ENCODE data around the gene DTL. TPM values are rescaled to one million over a fixed set of nuclear protein-coding genes. Genes with fewer than 3 reads are reported as not detected.

Gene DTL
- total RNA-seq, 3 donors from 2014 or later (not counting 1 experiment from before 2014, with no cell fraction given), result 1.1 to 4.0 (median 3.3) TPM

DNA sequence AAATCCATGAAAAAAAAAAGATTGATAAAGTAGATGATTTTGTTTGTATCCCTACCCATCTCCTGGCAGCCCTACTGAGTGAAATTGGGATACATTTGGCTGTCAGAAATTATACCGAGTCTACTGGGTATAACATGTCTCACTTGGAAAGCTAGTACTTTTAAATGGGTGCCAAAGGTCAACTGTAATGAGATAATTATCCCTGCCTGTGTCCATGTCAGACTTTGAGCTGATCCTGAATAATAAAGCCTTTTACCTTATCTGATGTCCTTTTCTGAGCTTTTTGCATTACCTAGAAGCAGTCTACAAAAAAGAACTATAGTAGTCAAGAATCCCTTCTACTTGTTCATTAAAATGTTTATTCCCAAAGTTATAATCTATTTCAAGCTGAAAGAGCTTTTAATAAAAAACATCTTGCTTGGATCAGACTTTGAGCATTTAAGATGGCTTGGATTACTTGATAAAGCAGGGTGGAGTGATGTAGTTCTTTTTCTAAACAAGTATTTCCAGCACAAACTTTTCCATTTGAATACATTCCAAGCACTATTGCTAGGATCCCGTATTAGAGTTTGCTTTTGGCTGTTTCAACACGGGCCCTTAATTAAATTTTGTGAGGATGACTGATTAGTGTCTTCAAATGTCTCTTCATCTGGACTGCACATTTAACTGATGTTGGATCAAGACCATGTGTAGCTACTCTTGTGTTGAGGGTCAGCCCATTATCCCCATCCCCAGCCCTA is 69.2 kb downstream of the DTL start:
- H3K27me3 ChIP-seq (ENCODE audit: control insufficient read depth, insufficient read depth, low read length), result no peaks in the 10 kb centered on the region
- no peaks in the 10 kb centered on the region for H3K9me3 ChIP-seq (ENCODE audit: control insufficient read depth, insufficient read depth, low read length)
- Mint-ChIP-seq H3K9me3 (no peaks in the 10 kb centered on the region), H3K27ac (no peak overlapping the region), H3K4me3 (no peak overlapping the region), H3K36me3 (no peaks in the 10 kb centered on the region), H3K27me3 (ENCODE audit: low read depth in 2 of 2) (no peaks in the 10 kb centered on the region), H3K4me1 (no peaks in the 10 kb centered on the region)
- no peaks in the 10 kb centered on the region for H3K36me3 ChIP-seq (ENCODE audit: control insufficient read depth, insufficient read depth, low read length)
- no peak for DNase-seq
- no peak for ATAC-seq
- H3K4me3 ChIP-seq (ENCODE audit: low read length), result no peak overlapping the region
- 100% methylated on average over 2 of the region's 3 CpGs for WGBS (ENCODE audit: insufficient coverage)
- intact Hi-C loops (cut with micrococcal nuclease), result no loop called here
- H3K4me1 ChIP-seq (ENCODE audit: control insufficient read depth, insufficient read depth, low read length), result no peaks in the 10 kb centered on the region
- H3K27ac ChIP-seq (ENCODE audit: low read length), result no peak overlapping the region
- TF ChIP-seq, protein P1, sequence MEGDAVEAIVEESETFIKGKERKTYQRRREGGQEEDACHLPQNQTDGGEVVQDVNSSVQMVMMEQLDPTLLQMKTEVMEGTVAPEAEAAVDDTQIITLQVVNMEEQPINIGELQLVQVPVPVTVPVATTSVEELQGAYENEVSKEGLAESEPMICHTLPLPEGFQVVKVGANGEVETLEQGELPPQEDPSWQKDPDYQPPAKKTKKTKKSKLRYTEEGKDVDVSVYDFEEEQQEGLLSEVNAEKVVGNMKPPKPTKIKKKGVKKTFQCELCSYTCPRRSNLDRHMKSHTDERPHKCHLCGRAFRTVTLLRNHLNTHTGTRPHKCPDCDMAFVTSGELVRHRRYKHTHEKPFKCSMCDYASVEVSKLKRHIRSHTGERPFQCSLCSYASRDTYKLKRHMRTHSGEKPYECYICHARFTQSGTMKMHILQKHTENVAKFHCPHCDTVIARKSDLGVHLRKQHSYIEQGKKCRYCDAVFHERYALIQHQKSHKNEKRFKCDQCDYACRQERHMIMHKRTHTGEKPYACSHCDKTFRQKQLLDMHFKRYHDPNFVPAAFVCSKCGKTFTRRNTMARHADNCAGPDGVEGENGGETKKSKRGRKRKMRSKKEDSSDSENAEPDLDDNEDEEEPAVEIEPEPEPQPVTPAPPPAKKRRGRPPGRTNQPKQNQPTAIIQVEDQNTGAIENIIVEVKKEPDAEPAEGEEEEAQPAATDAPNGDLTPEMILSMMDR (IDR thresholded peaks at IDR 0.05), result no peak

DNA sequence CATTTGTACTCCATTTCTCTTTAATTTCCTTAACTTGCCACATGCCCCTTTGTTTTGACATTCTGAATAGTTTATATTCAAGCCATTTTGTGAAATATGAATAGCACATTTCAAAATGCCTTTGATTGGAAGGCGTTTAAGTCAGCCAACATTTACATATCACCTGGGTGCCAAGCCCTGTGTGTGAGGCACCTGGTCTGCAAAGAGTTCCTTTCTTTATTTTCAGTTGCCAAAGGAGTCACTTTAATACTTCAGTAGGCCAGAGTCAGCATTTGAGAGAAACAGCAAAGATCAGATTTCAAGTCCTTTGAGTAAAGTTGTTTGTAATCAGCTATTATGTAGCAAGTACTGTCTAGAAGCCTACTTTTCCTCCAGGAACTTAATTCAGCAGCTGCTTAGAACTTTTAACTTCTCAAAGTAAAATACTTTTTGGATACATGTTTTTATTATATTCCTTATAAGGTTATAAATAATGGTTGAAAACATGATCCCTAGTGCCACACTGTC is 70.8 kb downstream of the DTL start:
- Mint-ChIP-seq H3K4me1 (no peaks in the 10 kb centered on the region), H3K4me3 (no peak overlapping the region), H3K27me3 (ENCODE audit: low read depth in 2 of 2) (no peaks in the 10 kb centered on the region), H3K27ac (no peak overlapping the region), H3K36me3 (no peaks in the 10 kb centered on the region), H3K9me3 (no peaks in the 10 kb centered on the region)
- H3K27me3 ChIP-seq (ENCODE audit: control insufficient read depth, insufficient read depth, low read length), result no peaks in the 10 kb centered on the region
- TF ChIP-seq, protein P1 (IDR thresholded peaks at IDR 0.05), result no peak
- H3K36me3 ChIP-seq (ENCODE audit: control insufficient read depth, insufficient read depth, low read length), result no peaks in the 10 kb centered on the region
- no peaks in the 10 kb centered on the region for H3K4me1 ChIP-seq (ENCODE audit: control insufficient read depth, insufficient read depth, low read length)
- no peak overlapping the region for H3K27ac ChIP-seq (ENCODE audit: low read length)
- intact Hi-C loops (cut with micrococcal nuclease), result no loop called here
- H3K9me3 ChIP-seq (ENCODE audit: control insufficient read depth, insufficient read depth, low read length), result no peaks in the 10 kb centered on the region
- ATAC-seq, result no peak
- 82% methylated on average over 1 of the region's 1 CpG for WGBS (ENCODE audit: insufficient coverage)
- DNase-seq, result no peak
- H3K4me3 ChIP-seq (ENCODE audit: low read length), result no peak overlapping the region

DNA sequence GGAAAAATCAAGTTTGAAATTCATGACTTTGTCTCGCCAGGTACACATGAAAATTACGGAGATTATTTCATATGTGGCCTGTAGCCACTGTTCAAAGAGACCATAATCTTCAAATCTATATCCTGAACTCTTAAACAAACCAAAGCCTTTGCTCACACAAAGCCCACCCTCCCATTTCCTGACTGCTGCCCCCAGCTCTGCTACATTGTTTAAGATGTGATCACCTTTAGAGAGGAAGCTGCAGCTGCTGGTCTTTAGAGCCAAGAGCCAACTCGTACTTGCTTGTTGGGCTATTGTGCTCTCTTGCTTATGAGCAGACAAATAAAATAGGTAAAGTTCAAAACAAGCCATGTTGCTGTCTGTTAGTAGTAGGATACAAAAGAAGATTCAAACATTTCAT is 71.9 kb downstream of the DTL start:
- Histone ChIP-seq H3K9me3 (ENCODE audit: control insufficient read depth, insufficient read depth, low read length) (no peaks in the 10 kb centered on the region), H3K4me3 (ENCODE audit: low read length) (no peak overlapping the region), H3K36me3 (ENCODE audit: control insufficient read depth, insufficient read depth, low read length) (no peaks in the 10 kb centered on the region), H3K4me1 (ENCODE audit: control insufficient read depth, insufficient read depth, low read length) (no peaks in the 10 kb centered on the region), H3K27ac (ENCODE audit: low read length) (no peak overlapping the region), H3K27me3 (ENCODE audit: control insufficient read depth, insufficient read depth, low read length) (no peaks in the 10 kb centered on the region)
- H3K4me3 Mint-ChIP-seq, result no peak overlapping the region
- intact Hi-C loops (cut with micrococcal nuclease), result no loop called here
- no peak for DNase-seq
- no peaks in the 10 kb centered on the region for H3K9me3 Mint-ChIP-seq
- no peak overlapping the region for H3K27ac Mint-ChIP-seq
- no peaks in the 10 kb centered on the region for H3K27me3 Mint-ChIP-seq (ENCODE audit: low read depth in 2 of 2)
- H3K36me3 Mint-ChIP-seq, result no peaks in the 10 kb centered on the region
- TF ChIP-seq, protein P1 (IDR thresholded peaks at IDR 0.05), result no peak
- ATAC-seq, result no peak
- no peaks in the 10 kb centered on the region for H3K4me1 Mint-ChIP-seq
- 67% methylated on average over 3 of the region's 3 CpGs for WGBS (ENCODE audit: insufficient coverage)

DNA sequence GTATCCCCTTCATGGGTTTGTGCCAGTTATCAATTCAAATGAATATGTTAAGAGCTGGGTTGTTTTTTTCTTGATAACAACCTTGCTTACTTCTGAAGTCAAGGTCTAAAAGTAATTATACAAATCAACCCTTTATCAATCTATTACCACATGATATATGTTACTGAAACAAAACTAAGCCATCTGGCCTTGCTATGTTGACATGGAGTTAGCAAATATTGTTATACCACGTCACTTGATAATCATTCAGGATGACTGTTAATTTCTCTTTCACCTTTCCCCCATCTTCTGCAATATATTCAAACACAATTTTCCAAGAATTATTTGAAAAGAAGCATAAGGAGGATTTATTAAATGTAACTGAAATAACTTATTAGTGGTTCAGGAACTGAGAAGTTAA is 72.6 kb downstream of the DTL start:
- no peaks in the 10 kb centered on the region for H3K4me1 ChIP-seq (ENCODE audit: control insufficient read depth, insufficient read depth, low read length)
- H3K36me3 Mint-ChIP-seq, result no peaks in the 10 kb centered on the region

More for the DNA sequence above, 72.6 kb downstream of the DTL start:
- no peaks in the 10 kb centered on the region for H3K4me1 Mint-ChIP-seq
- H3K9me3 Mint-ChIP-seq, result no peaks in the 10 kb centered on the region
- Histone ChIP-seq H3K27me3 (ENCODE audit: control insufficient read depth, insufficient read depth, low read length) (no peaks in the 10 kb centered on the region), H3K27ac (ENCODE audit: low read length) (no peak overlapping the region), H3K9me3 (ENCODE audit: control insufficient read depth, insufficient read depth, low read length) (no peaks in the 10 kb centered on the region), H3K4me3 (ENCODE audit: low read length) (no peak overlapping the region), H3K36me3 (ENCODE audit: control insufficient read depth, insufficient read depth, low read length) (no peaks in the 10 kb centered on the region)
- DNase-seq (no peak), ATAC-seq (no peak)
- H3K27ac Mint-ChIP-seq, result no peak overlapping the region
- intact Hi-C loops (cut with micrococcal nuclease), result no loop called here
- WGBS (ENCODE audit: insufficient coverage), result 100% methylated on average over 1 of the region's 1 CpG
- no peak overlapping the region for H3K4me3 Mint-ChIP-seq
- H3K27me3 Mint-ChIP-seq (ENCODE audit: low read depth in 2 of 2), result no peaks in the 10 kb centered on the region
- TF ChIP-seq, protein P1 (IDR thresholded peaks at IDR 0.05), result no peak
